HG03175 (cell line): ENCODE measurements around the gene TRIM8.

Source experiments
- ATAC-seq: cut with Tn5 transposase; IDR thresholded peaks from one replicate; pipeline ENCODE4 v1.9.1; 2021; ENCODE audit warnings: mild to moderate bottlenecking, moderate library complexity; ENCODE audit not compliant: unreplicated experiment

Gene TRIM8

DNA sequence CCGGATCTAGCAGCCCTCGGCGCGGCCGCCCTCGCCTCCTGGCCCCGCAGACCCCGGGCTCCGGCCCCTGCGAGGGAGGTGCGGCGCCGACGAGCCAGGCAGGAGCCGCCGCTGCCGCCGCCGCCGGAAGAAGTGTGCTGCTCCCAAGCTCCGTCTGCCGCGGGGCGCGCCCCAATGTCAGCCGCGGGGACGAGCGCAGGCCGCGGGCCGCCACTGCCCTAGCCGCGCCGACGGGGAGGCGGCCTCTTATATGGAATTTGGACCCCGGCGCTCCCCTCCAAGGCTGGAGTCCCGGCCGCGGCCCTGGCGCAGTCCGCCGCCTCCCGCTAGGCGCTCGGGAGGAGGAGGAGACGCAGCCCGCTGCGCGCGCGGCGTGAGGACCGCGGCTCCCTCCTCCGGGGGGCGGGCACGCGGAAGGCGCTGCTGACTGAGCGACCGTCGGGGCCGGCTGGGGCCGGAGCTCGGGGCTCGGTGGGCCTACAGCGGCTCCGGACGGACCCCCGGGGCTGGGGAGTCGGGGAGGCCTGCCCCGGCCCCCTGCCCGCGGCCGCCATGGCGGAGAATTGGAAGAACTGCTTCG lies at the start of gene TRIM8:
Gene TRIM8 (plus strand): TSS at position 414 of the 580 bp plus-strand sequence. CDS start 139 bp downstream, at position 553.
- ATAC-seq, result no peak

DNA sequence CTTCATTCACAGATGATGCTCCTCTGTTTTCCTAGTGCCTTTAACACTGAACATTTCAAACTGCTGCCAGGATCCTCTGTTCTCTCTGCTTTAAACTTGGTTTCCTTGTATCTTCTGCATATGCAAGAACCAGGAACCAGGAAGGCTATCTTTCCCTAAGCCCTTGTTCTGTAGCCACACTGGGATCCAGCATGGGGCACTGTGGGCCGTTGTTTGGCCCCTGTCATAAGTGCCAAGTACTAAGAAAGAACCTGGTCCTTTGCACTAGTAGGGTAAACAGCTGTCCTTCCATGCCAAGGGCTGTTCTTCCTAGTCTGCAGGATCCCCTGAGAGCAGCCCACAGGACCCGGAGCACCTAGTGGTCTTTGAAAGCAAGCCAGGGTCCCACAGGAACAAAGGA lies 49.0 kb upstream of the TRIM8 start:
- ATAC-seq, result no peak

DNA sequence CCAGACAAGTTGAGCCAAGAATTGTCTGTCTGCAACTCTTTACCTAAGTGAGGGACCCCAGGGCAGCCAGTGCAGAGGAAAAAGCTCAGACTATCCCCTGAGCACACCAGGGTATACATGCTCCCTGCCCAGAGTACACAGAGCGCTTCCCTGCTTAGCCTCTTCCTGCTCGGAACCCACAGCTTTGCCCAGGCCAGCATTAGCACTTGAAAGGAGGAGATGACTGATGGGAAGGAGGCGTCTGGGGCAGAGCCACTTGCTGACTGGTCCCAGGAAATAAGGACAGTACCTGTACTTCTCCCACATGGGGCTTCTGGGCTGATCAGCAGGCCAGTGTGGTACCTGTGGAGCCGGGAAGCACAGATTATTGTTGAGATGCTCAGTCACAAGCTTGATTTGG lies 48.4 kb upstream of the TRIM8 start:
- no peak for ATAC-seq

GRCh38 chr10:102596506-102596971 lies 47.7 kb upstream of the TRIM8 start:
- ATAC-seq, result no peak

GRCh38 chr10:102597131-102597991 lies 46.9 kb upstream of the TRIM8 start:
- ATAC-seq, result no peak

DNA sequence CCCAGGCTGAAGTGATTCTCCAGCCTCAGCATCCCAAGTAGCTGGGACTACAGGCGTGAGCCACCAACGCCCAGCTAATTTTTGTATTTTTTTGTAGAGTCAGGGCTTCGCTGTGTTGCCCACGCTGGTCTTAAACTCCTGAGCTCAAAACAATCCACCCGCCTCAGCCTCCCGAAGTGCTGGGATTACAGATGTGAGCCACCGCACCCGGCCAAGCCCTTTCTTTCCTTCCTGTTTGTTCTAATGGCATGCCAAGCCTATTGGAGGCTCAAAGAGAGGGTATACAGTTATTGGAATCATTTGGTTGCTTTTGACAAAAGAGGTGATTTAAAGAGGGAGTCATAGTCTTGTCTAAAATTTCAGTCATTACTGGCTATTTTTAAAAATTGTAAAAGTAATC lies 46.0 kb upstream of the TRIM8 start:
- no peak for ATAC-seq

GRCh38 chr10:102599565-102600327 lies 44.5 kb upstream of the TRIM8 start:
- no peak for ATAC-seq

- no peak for ATAC-seq
These were observed 43.5 kb upstream of the TRIM8 start for GRCh38 chr10:102600816-102601215.

DNA sequence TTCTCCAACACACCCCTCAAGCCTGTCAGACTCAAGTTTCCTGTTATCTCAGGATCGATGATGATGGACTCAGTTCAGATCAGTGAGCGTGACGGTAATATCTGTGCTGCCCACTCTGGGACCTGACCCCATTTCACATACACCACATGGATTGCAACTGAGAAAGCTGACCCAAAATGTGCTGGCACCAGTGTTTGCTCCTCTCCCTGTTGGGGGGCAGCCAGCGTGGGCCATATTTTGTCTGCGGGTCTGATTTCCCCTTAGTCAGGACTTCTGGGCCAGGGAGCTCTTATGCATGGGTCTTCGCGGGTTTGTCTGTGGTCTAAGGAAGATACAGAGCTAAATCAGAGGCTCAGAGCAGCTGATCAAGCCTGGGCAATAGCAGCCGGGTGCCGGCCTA lies 42.6 kb upstream of the TRIM8 start:
- ATAC-seq, result no peak

- no peak for ATAC-seq
These were observed 41.8 kb upstream of the TRIM8 start for GRCh38 chr10:102602272-102603045.

DNA sequence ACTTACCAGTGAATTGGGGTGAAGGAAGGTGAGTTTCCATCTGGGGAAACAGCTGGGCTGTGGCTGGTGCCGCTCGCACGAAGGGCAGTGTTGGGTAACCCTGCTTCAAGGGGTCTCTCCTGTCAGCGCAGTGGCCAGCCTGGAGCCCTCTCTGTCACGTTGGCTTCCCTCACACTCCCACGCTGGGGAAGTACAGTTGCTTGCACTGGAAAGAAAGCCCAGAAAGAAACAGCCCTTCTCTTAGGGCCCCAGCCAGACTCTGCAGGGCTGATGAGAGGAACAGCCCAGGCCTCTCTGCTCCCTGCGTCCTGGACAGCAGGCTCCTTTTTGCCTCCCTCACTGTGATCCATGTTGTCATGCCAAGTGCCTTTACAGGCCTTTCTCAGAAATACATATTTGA lies 40.3 kb upstream of the TRIM8 start:
- no peak for ATAC-seq

DNA sequence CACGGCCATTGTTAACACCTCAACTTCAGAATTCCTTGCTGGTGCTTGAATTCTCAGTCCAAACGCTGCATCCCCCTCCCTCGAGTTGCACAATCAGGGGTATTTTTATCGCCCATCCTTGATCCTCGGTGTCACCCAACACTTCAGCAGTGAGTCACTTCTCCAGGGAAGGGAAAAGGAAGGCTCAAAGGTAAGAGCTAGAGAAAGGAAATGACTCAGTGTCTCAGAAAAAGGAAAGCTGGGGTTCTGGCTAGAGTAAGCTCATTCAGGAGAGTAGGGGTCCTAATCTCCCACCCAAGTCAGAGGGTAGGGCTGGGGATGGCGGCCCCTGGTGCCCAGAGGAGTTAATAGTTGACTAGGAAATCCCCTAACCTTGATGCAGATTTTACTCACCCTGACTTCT lies 39.8 kb upstream of the TRIM8 start:
- ATAC-seq, result no peak

DNA sequence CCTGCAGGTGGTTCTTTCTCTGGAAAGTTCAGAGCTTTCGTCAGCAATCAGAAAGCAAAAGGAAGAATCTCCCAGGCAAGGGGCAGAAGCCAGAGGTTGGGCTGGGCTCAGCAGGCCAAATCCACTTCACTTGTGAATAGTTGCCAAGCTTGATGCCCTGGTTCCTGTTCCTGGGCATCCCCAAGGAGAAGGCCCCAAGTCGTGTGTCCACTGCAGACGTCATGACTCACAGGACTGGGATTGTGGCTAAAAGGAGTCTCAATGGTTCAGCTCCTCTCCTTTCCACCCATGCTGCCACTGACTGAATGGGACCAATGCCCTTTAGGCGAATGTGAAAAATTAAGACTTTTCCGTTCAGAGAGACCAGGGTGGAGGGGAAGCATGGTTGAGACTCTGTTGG lies 38.6 kb upstream of the TRIM8 start:
- ATAC-seq, result no peak

- ATAC-seq, result no peak
These were observed 35.8 kb upstream of the TRIM8 start for GRCh38 chr10:102608487-102608886.

GRCh38 chr10:102610441-102610887 lies 33.8 kb upstream of the TRIM8 start:
- ATAC-seq, result no peak

DNA sequence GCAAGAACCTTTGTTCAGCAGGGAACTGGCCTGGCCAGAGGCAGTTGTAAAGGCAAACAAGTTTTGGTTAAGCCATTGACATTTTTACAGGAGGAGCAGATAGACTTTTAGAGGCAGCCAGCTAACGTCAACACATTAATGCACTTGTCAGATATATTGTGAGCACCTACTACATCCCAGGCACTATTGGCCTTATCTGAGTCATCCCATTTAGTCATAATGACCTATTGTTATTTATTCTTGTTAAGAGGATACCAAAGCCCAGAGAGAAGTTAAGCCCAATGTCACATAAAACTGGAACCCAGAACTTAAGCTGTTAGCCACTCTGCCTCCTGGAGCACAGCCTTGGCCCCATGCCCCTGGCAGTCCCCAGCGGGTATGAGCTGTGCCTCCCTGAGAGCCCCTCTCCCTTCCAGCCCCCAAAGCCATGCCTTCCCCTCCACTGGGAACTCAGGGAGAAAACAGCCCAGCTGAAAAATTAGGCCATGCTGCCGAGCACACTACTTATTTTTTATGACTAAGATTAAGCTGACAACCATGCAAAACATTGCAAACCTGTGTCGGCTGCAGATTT lies 32.7 kb upstream of the TRIM8 start:
- no peak for ATAC-seq

GRCh38 chr10:102612964-102613275 lies 31.4 kb upstream of the TRIM8 start:
- no peak for ATAC-seq

GRCh38 chr10:102613286-102613685 lies 31.0 kb upstream of the TRIM8 start:
- ATAC-seq, result no peak

DNA sequence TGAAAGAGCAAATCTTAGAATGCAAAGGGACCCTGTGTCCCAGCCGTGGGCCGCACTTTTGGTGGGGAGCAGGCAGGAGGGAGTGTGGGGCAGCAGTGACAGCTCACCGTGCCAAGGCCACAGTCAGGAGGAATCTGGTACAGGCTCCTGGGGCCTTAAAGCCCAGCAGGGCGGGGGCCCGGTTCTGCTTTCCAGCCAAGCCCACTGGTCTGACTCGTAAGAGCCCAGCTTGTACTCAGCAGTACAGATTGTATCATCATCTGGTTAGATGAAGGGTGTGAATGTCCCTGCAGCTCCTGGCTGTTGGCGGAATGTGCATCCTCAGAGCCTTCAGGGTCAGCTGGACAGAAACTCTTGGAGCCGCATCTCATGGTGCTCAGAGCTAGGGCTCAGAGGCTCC lies 30.5 kb upstream of the TRIM8 start:
- no peak for ATAC-seq

DNA sequence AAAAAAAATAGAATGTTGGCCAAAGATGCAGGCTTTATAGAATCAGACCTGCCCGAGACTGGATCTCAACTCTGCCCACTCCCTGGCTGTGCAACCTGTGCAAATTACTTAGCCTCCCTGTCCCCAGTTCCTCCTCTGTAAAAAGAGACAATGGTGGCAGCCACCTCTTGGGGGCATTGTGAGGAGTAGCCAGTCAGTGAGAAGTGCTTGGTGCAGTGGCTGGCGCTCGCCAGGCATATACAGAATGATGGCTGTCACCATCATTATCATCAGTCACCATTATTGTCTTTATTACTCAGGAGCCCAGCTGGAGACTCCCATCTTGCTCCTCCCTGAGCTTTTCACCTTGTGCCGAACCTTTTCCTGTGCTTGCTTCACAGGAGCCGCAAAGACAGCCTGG lies 29.4 kb upstream of the TRIM8 start:
- no peak for ATAC-seq

DNA sequence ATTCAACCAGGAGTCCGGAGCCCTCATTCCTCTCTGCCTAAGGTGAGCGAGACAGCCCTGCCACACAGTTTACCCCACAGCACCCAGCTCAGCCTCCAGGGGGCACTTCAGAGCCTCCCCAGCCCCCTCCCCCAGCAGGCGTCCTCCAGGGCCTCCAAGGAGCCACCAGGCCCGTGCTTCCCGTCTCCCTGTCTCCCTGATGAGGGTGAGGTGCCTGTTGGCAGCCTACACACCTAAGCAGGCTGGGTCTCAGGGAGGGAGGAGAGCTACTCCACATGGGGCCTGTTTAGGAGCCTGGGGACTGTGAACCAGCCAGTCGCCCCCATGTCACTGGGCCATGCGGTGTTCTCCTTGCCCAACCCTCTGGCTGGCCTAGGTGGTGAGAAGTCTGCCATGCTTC lies 28.9 kb upstream of the TRIM8 start:
- no peak for ATAC-seq
